ENCODE measurements around the gene IZUMO1R.
"Not testable (repeated sequence)": the region's sequence is repeated elsewhere in the genome, so short reads cannot be mapped to it uniquely, and the experiment has no call there.

Gene IZUMO1R

GRCh38 chr11:94303966-94304958 is at the start of gene IZUMO1R:
Gene IZUMO1R (plus strand): TSS chr11:94304580. CDS start chr11:94305637, 1,057 bp downstream.
- DNase-seq (ENCODE audit: low spot score in 2 of 2) (no peak), ATAC-seq (replicated peaks; ENCODE audit: extremely low read depth, poor library complexity, severe bottlenecking) (no peak)
- Mint-ChIP-seq H3K4me3 (no peak within 1 kb of the TSS), H3K9me3 (no peaks in the 10 kb centered on the region), H3K27ac (ENCODE audit: low read depth) (no peak within 1 kb of the TSS), H3K27me3 (peaks cover 22% of the 10 kb centered on the region), H3K36me3 (ENCODE audit: insufficient read depth) (no peaks in the 10 kb centered on the region), H3K4me1 (no peaks in the 10 kb centered on the region)

- no peaks in the 10 kb centered on the region for H3K36me3 Mint-ChIP-seq (ENCODE audit: insufficient read depth)
- DNase-seq (ENCODE audit: low spot score in 2 of 2) = no peak
- H3K27me3 Mint-ChIP-seq = peaks cover 5% of the 10 kb centered on the region
- H3K27ac Mint-ChIP-seq (ENCODE audit: low read depth) = no peak overlapping the region
- no peak overlapping the region for H3K4me3 Mint-ChIP-seq
- ATAC-seq (replicated peaks; ENCODE audit: extremely low read depth, poor library complexity, severe bottlenecking) = no peak
- no peaks in the 10 kb centered on the region for H3K4me1 Mint-ChIP-seq
- no peaks in the 10 kb centered on the region for H3K9me3 Mint-ChIP-seq
These were observed 32.5 kb upstream of the IZUMO1R start for GRCh38 chr11:94271885-94272372.

- H3K9me3 Mint-ChIP-seq = no peaks in the 10 kb centered on the region
- H3K27me3 Mint-ChIP-seq = no peaks in the 10 kb centered on the region
- H3K27ac Mint-ChIP-seq (ENCODE audit: low read depth) = no peak overlapping the region
- no peaks in the 10 kb centered on the region for H3K4me1 Mint-ChIP-seq
- ATAC-seq (replicated peaks; ENCODE audit: extremely low read depth, poor library complexity, severe bottlenecking) (no peak), DNase-seq (ENCODE audit: low spot score in 2 of 2) (no peak)
- H3K36me3 Mint-ChIP-seq (ENCODE audit: insufficient read depth) = no peaks in the 10 kb centered on the region
- no peak overlapping the region for H3K4me3 Mint-ChIP-seq
These were observed 31.6 kb upstream of the IZUMO1R start for GRCh38 chr11:94272738-94273313.

GRCh38 chr11:94275961-94276360 is 28.4 kb upstream of the IZUMO1R start:
- Mint-ChIP-seq H3K4me1 (no peaks in the 10 kb centered on the region), H3K27me3 (no peaks in the 10 kb centered on the region), H3K36me3 (ENCODE audit: insufficient read depth) (no peaks in the 10 kb centered on the region), H3K9me3 (no peaks in the 10 kb centered on the region), H3K27ac (ENCODE audit: low read depth) (no peak overlapping the region), H3K4me3 (no peak overlapping the region)
- ATAC-seq (replicated peaks; ENCODE audit: extremely low read depth, poor library complexity, severe bottlenecking) = no peak
- DNase-seq (ENCODE audit: low spot score in 2 of 2) = no peak

GRCh38 chr11:94276943-94277342 is 27.4 kb upstream of the IZUMO1R start:
- Mint-ChIP-seq H3K27ac (ENCODE audit: low read depth) (no peak overlapping the region), H3K4me1 (no peaks in the 10 kb centered on the region), H3K9me3 (no peaks in the 10 kb centered on the region), H3K4me3 (no peak overlapping the region), H3K36me3 (ENCODE audit: insufficient read depth) (no peaks in the 10 kb centered on the region), H3K27me3 (no peaks in the 10 kb centered on the region)
- ATAC-seq (replicated peaks; ENCODE audit: extremely low read depth, poor library complexity, severe bottlenecking) = no peak
- DNase-seq (ENCODE audit: low spot score in 2 of 2) = no peak

- not testable (repeated sequence) for ATAC-seq (replicated peaks; ENCODE audit: extremely low read depth, poor library complexity, severe bottlenecking); H3K27me3 Mint-ChIP-seq; H3K4me1 Mint-ChIP-seq; H3K36me3 Mint-ChIP-seq (ENCODE audit: insufficient read depth); H3K9me3 Mint-ChIP-seq; H3K27ac Mint-ChIP-seq (ENCODE audit: low read depth); H3K4me3 Mint-ChIP-seq; DNase-seq (ENCODE audit: low spot score in 2 of 2)
These were observed 26.2 kb upstream of the IZUMO1R start for GRCh38 chr11:94278207-94278606.

GRCh38 chr11:94279996-94280395 is 24.4 kb upstream of the IZUMO1R start:
- H3K9me3 Mint-ChIP-seq = no peaks in the 10 kb centered on the region
- H3K27ac Mint-ChIP-seq (ENCODE audit: low read depth) = no peak overlapping the region
- no peak for DNase-seq (ENCODE audit: low spot score in 2 of 2)
- ATAC-seq (replicated peaks; ENCODE audit: extremely low read depth, poor library complexity, severe bottlenecking) = no peak
- no peaks in the 10 kb centered on the region for H3K4me1 Mint-ChIP-seq
- peaks cover 8% of the 10 kb centered on the region for H3K27me3 Mint-ChIP-seq
- no peaks in the 10 kb centered on the region for H3K36me3 Mint-ChIP-seq (ENCODE audit: insufficient read depth)
- H3K4me3 Mint-ChIP-seq = no peak overlapping the region

- Mint-ChIP-seq H3K9me3 (no peaks in the 10 kb centered on the region), H3K4me1 (no peaks in the 10 kb centered on the region), H3K36me3 (ENCODE audit: insufficient read depth) (no peaks in the 10 kb centered on the region), H3K27me3 (peaks cover 12% of the 10 kb centered on the region), H3K27ac (ENCODE audit: low read depth) (no peak overlapping the region), H3K4me3 (no peak overlapping the region)
- DNase-seq (ENCODE audit: low spot score in 2 of 2) (no peak), ATAC-seq (replicated peaks; ENCODE audit: extremely low read depth, poor library complexity, severe bottlenecking) (no peak)
These were observed 23.1 kb upstream of the IZUMO1R start for GRCh38 chr11:94281324-94281723.

- no peak overlapping the region for H3K27ac Mint-ChIP-seq (ENCODE audit: low read depth)
- no peak overlapping the region for H3K4me3 Mint-ChIP-seq
- H3K27me3 Mint-ChIP-seq = peaks cover 26% of the 10 kb centered on the region
- ATAC-seq (replicated peaks; ENCODE audit: extremely low read depth, poor library complexity, severe bottlenecking) (no peak), DNase-seq (ENCODE audit: low spot score in 2 of 2) (no peak)
- no peaks in the 10 kb centered on the region for H3K36me3 Mint-ChIP-seq (ENCODE audit: insufficient read depth)
- no peaks in the 10 kb centered on the region for H3K4me1 Mint-ChIP-seq
- no peaks in the 10 kb centered on the region for H3K9me3 Mint-ChIP-seq
These were observed 20.7 kb upstream of the IZUMO1R start for GRCh38 chr11:94283678-94284077.

GRCh38 chr11:94295534-94295933 is 8.8 kb upstream of the IZUMO1R start:
- DNase-seq (ENCODE audit: low spot score in 2 of 2) = no peak
- no peaks in the 10 kb centered on the region for H3K4me1 Mint-ChIP-seq
- no peak overlapping the region for H3K27ac Mint-ChIP-seq (ENCODE audit: low read depth)
- H3K27me3 Mint-ChIP-seq = peaks cover 41% of the 10 kb centered on the region
- H3K9me3 Mint-ChIP-seq = peaks cover 7% of the 10 kb centered on the region
- no peak for ATAC-seq (replicated peaks; ENCODE audit: extremely low read depth, poor library complexity, severe bottlenecking)
- peaks cover 2% of the 10 kb centered on the region for H3K36me3 Mint-ChIP-seq (ENCODE audit: insufficient read depth)
- no peak overlapping the region for H3K4me3 Mint-ChIP-seq

- Mint-ChIP-seq H3K4me1 (no peaks in the 10 kb centered on the region), H3K27me3 (peaks cover 33% of the 10 kb centered on the region), H3K9me3 (no peaks in the 10 kb centered on the region), H3K36me3 (ENCODE audit: insufficient read depth) (peaks cover 2% of the 10 kb centered on the region), H3K4me3 (no peak overlapping the region), H3K27ac (ENCODE audit: low read depth) (no peak overlapping the region)
- no peak for DNase-seq (ENCODE audit: low spot score in 2 of 2)
- ATAC-seq (replicated peaks; ENCODE audit: extremely low read depth, poor library complexity, severe bottlenecking) = no peak
These were observed 6.3 kb upstream of the IZUMO1R start for GRCh38 chr11:94297985-94298576.

GRCh38 chr11:94302776-94303175 is 1.6 kb upstream of the IZUMO1R start:
- H3K27me3 Mint-ChIP-seq = peaks cover 22% of the 10 kb centered on the region
- ATAC-seq (replicated peaks; ENCODE audit: extremely low read depth, poor library complexity, severe bottlenecking) (no peak), DNase-seq (ENCODE audit: low spot score in 2 of 2) (no peak)
- no peaks in the 10 kb centered on the region for H3K9me3 Mint-ChIP-seq
- no peak overlapping the region for H3K4me3 Mint-ChIP-seq
- no peak overlapping the region for H3K27ac Mint-ChIP-seq (ENCODE audit: low read depth)
- H3K36me3 Mint-ChIP-seq (ENCODE audit: insufficient read depth) = no peaks in the 10 kb centered on the region
- H3K4me1 Mint-ChIP-seq = no peaks in the 10 kb centered on the region

Data from central memory CD8-positive, alpha-beta T cell (primary cell).